B cell (primary cell): Measurements from ENCODE around the gene STK11.

ENCODE experiments used
- EZH2 ChIP-seq: IDR thresholded peaks from 2 replicates; pipeline ENCODE4 v1.6.1; 2012; ENCODE audit warnings: borderline replicate concordance, low read depth, mild to moderate bottlenecking, moderate library complexity, low read length; ENCODE audit not compliant: insufficient read depth, poor library complexity, severe bottlenecking
- TF ChIP-seq, protein P1 (sequence below): fragments of 200-600 bp; IDR thresholded peaks from one replicate; pipeline ENCODE4 v1.8.0; 2022; ENCODE audit warnings: antibody characterized with exemption, mild to moderate bottlenecking

DNA sequence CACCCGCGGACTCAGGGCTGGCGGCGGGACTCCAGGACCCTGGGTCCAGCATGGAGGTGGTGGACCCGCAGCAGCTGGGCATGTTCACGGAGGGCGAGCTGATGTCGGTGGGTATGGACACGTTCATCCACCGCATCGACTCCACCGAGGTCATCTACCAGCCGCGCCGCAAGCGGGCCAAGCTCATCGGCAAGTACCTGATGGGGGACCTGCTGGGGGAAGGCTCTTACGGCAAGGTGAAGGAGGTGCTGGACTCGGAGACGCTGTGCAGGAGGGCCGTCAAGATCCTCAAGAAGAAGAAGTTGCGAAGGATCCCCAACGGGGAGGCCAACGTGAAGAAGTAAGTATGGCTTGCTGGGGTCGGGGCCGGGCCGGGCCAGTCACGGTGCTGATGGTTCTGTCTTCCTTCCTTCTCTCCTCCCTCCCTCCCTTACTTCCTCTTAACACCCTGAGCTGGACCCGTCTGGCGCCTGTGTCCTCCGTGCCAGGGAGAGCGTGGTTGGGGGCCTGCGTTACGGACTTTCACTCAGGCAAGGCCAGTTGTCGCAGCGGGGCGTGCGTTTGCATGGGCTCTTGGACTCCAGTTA, 1.4 kb downstream of the STK11 start:
- TF ChIP-seq, protein P1, sequence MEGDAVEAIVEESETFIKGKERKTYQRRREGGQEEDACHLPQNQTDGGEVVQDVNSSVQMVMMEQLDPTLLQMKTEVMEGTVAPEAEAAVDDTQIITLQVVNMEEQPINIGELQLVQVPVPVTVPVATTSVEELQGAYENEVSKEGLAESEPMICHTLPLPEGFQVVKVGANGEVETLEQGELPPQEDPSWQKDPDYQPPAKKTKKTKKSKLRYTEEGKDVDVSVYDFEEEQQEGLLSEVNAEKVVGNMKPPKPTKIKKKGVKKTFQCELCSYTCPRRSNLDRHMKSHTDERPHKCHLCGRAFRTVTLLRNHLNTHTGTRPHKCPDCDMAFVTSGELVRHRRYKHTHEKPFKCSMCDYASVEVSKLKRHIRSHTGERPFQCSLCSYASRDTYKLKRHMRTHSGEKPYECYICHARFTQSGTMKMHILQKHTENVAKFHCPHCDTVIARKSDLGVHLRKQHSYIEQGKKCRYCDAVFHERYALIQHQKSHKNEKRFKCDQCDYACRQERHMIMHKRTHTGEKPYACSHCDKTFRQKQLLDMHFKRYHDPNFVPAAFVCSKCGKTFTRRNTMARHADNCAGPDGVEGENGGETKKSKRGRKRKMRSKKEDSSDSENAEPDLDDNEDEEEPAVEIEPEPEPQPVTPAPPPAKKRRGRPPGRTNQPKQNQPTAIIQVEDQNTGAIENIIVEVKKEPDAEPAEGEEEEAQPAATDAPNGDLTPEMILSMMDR, result no peak
- no peak for TF ChIP-seq EZH2
